Activated CD4-positive, alpha-beta T cell treated with anti-CD3 and anti-CD28 coated beads for 4 hours (primary cell): ENCODE results near the gene AQP10.
A peak's percentile ranks its signal among the peaks of the same experiment; 100 is the strongest.
"Not testable (repeated sequence)": the region's sequence is repeated elsewhere in the genome, so short reads cannot be mapped to it uniquely, and the experiment has no call there.

Experiments
- DNase-seq, 2 donors: peaks; one replicate each; pipeline ENCODE4 v3.0.0-alpha.2; 2020

AQP10 gene, protein sequence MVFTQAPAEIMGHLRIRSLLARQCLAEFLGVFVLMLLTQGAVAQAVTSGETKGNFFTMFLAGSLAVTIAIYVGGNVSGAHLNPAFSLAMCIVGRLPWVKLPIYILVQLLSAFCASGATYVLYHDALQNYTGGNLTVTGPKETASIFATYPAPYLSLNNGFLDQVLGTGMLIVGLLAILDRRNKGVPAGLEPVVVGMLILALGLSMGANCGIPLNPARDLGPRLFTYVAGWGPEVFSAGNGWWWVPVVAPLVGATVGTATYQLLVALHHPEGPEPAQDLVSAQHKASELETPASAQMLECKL

DNA sequence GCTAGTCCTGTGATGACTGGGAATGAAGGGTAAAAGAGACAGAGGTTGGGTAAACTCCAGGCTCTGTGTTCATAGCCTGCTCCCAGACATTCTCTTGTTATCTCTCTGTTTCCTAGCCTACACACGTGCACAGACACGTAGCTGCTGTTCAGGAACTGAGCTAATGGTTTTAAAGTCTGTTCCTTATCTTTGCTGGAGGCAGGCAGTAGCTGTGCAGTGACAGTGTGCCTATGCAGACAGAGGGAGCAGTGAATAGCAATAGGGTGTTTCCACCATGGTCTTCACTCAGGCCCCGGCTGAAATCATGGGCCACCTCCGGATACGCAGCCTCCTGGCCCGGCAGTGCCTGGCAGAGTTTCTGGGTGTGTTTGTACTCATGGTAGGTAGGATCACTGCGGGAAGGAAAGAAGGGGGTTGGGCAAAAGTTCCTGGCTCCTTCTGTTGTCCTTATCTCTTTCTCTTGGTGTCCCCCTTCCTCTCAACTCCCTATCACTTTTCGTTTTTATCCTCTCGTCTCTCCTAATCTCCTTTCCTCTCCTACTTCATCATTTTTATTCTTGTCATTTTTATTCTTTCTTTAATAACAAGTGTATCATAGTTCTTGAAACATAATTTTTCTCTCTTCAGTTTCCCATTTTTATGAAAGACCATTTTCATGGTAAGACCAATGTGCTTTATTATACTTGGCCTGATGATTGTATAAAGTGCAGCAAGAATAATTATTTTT lies at the start of gene AQP10:
Gene AQP10 (plus strand): TSS at position 212 of the 727 bp plus-strand sequence. CDS start 63 bp downstream, at position 275.
- no peak for DNase-seq

DNA sequence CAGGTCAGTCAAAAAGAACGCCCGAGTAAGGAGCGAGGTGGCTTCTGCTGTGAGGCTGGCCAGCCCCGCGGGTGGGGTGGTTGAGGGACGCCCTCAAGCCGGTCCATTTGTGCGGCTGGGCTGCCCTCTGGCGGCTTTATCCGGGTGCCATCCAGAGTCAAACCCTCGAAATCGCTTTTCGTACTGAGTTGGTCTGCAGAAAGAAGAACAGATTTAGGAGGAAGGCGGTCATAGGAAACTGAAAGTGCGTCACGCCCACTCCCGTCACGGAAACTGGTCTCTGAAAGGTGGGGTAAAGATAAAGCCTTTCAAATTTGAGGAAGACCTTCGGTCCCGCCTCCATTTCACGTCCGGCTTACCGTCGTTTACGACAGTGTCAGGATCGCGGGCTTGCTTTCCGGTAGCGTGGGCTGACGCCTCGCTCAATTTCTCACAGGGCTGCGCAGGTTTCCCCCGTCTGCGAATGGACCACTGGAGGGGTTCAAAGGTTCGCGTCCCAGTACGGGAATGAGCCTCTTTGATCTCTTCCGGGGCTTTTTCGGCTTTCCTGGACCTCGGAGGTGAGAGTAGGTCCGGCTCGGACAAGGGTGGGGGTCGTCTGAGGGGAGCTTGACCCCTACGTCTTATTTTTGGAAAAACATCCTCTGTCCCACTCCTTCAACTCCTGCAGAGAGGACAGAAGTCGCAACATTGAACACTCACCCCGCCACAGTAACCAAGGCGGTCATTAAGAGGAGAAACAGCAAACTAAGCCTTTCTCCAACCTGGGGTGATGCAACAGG lies 48.5 kb upstream of the AQP10 start, which contains the start of gene HAX1:
Gene HAX1 (plus strand): TSS at position 413 of the 782 bp plus-strand sequence. CDS start 95 bp downstream, at position 508.
- DNase-seq: peak; percentile 96 to 98

DNA sequence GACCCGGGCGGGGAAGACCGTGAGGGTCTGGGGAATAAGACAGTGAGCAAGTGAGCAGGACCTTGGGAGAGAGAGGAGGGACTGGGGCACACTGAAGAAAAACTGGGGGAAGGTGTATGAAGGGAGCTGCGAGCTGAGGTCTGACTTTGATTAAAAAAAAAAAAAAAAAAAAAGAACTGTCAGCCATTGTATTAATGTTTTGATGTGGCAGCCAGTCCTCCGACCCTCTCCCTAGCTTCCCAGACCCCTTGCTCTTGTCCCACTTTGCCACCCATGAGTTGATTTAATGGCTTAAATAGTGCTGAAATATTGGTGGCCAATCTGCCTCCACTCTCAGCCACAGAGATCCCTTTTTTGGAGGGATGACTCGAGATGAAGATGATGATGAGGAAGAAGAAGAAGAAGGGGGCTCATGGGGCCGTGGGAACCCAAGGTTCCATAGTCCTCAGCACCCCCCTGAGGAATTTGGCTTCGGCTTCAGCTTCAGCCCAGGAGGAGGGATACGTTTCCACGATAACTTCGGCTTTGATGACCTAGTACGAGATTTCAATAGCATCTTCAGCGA lies 47.8 kb upstream of the AQP10 start:
- no peak for DNase-seq

DNA sequence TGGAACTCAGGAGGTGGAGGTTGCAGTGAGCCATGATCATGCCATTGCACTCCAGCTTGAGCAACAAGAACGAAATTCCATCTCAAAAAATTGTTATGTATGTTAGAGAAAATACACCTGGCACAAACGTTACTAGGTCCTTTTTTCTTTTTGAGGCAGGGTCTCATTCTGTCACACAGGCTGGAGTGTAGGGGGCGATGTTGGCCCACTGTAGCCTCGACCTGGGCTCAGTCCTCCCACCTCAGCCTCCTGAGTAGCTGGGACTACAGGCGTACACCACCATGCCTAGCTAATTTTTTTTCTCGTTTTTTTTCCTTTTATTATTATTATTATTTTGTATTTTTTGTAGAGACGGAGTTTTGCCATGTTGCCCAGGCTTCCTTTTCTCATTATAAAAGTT lies 44.1 kb upstream of the AQP10 start:
- DNase-seq: peak in 1 of 2 donors; percentile 19

DNA sequence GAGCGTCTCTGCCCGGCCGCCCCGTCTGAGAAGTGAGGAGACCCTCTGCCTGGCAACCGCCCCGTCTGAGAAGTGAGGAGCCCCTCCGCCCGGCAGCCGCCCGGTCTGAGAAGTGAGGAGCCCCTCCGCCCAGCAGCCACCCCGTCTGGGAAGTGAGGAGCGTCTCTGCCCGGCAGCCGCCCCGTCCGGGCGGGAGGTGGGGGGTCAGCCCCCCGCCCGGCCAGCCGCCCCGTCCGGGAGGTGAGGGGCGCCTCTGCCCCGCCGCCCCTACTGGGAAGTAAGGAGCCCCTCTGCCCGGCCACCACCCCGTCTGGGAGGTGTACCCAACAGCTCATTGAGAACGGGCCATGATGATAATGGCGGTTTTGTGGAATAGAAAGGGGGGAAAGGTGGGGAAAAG lies 33.3 kb upstream of the AQP10 start:
- DNase-seq: not testable (repeated sequence)

DNA sequence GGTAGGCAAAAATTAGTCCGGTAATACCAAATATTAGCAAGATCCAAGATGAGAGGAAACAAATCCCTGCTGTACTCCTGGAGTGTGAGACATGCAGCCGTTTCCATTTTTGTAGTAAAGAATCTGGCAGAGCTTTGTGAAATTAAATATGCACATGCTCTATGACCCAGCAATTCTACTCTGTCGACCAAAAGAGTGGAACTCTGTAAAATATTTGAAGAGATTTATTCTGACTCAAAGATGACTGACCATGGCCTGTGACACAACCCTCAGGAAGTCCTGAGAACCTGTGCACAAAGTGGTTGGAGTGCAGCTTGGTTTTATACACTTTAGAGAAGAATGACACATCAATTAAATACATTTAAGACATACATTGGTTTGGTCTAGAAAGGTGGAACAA lies 32.2 kb upstream of the AQP10 start:
- DNase-seq: no peak

DNA sequence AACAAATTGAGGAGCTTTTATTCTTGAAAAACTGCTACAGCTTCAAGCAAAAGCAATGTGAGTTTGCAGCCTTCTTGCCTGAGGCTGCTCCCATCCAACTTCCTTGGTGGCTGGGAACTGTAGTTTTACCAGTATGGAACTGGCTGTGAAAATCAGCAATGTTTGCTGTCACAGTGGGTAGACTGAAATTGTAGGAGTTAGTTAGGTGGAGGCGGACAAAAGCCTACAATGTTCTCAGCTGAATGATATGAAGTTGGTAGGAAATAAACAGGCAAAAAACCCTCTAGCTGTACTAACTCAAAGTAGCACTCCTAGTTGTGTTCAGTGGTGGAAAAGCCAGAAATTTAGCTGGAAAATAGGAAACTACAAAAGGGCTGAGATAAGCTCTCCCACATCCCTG lies 30.0 kb upstream of the AQP10 start:
- no peak for DNase-seq

DNA sequence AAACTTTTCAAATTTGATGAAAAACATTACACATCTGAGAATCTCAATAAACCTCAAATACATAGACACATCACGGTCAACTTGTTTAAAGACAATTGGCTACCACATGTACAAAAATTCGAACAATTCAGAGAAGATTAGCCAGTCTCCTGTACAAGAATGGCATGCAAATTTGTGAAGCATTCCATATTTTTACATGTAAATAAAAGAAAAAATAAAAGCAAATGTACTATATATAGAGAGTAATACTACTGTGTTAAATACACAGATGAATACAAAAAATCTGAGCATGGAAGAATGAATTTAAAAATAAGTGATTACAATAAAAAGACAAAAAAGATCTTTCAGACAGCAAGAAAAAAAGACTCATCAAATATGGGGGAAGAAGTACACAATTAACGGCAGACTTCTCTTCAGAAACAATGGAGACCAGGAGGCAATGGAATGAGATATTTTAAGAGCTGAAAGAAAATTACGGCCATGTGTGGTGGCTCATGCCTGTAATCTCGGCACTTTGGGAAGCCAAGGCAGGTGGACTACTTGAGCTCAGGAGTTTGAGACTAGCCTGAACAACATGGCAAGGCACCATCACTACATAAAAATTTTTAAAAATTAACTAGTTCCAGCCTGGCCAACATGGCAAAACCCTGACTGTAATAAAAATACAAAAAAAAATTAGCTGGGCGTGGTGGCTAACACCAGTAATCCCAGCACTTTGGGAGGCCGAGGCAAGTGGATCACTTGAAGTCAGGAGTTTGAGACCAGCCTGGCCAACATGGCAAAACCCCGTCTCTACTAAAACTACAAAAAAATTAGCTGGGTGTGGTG lies 25.3 kb upstream of the AQP10 start:
- no peak for DNase-seq

DNA sequence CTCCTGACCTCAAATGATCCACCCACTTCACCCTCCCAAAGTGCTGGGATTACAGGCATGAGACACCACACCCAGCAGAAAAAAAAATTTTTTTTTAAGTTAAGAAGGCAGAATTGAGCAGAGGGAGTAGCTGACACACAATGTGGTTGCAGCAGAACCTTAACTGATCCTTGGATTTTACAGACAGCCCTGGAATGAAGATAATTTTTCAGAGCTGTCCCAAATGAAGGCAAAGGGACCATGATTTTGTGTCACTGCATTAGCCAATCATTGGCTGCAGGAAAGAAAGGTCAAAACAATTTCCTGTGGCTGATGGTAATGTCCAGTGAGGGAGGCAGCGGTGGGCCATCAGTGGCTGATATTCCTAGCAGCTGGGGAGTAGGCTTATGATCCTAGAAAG lies 19.3 kb upstream of the AQP10 start:
- DNase-seq: no peak

DNA sequence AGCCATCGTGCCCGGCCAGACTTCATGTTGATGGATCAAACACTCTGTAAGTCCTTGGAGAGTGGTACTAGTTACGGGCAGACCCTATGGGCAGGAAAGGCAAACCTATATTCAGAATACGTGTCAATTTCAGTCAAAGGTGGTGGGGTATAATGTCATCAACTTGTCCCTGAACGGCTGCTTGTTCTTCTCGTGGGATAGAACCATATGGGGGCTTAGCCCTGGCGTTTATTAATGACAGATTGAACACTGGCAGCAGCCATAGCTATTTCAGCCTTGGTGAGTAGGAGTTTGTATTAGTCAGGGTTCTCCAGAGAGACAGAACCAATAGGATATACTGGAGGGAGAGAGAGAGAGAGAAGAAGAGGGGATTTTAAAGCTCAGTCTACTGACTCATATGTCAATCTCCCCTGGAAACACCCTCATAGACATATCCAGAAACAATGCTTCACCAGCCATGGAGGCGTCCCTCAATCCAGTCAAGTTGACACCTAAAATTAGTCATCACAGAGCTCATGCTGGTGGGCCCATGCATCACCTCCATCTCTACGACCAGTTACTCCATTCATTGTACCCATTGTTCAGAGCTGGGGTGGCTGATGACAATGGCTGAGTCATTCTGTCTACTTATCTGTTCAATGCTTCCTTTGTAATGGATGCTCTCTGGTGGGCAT lies 16.1 kb upstream of the AQP10 start:
- DNase-seq: peak; percentile 8 to 27

DNA sequence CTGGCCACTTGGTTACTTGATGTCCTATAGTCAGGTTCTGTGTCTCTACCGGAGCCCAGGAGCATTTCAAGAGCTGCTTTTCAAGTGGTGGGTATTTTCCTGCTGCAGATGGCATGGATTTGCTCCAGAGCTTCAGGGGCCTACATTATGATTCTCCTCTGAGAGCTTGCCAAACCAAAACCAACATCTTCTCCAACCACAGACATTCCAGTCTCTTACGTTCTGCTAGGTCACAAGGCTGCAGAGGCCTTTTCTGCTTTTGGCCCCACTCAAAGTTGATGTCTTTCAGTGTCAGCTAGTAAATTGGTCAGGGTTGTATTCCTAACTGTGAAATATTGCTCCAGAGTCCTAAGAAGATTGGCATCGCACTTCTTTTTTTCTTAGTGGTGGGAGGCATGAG lies 14.7 kb upstream of the AQP10 start:
- no peak for DNase-seq

DNA sequence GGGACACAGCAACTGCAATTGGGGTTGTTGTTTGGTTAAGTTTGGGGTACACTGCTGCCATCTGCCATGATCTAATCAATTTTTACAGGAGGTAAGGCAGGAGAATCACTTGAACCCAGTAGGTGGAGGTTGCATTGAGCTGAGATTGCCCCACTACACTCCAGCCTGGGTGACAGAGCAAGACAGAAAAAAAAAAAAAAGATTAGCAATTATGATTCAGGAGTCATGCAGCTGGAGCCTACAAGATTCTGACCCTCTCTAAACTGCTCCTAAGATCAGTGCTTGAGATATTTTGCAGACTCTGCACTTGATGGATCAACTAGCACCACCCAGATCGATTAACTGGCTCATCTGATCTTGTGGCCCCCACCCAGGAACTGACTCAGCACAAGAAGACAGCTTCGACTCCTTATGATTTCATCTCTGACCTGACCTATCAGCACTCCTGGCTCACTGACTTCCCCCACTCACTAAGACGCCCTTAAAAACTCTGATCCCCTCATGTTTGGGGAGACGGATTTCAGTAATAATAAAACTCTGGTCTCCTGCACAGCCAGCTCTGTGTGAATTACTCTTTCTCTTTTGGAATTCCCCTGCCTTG lies 13.1 kb upstream of the AQP10 start:
- not testable (repeated sequence) for DNase-seq

DNA sequence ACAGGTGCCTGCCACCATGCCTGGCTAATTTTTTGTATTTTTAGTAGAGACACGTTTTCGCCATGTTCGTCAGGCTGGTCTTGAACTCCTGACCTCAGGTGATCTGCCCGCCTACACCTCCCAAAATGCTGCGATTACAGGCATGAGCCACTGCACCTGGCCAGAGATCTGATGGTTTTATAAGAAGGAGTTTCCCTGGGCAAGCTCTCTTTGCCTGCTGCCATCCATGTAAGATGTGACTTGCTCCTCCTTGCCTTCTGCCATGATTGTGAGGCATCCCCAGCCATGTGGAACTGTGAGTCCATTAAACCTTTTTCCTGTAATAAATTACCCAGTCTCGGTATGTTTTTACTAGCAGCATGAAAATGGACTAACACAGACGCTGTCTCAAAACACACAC lies 11.8 kb upstream of the AQP10 start:
- not testable (repeated sequence) for DNase-seq

DNA sequence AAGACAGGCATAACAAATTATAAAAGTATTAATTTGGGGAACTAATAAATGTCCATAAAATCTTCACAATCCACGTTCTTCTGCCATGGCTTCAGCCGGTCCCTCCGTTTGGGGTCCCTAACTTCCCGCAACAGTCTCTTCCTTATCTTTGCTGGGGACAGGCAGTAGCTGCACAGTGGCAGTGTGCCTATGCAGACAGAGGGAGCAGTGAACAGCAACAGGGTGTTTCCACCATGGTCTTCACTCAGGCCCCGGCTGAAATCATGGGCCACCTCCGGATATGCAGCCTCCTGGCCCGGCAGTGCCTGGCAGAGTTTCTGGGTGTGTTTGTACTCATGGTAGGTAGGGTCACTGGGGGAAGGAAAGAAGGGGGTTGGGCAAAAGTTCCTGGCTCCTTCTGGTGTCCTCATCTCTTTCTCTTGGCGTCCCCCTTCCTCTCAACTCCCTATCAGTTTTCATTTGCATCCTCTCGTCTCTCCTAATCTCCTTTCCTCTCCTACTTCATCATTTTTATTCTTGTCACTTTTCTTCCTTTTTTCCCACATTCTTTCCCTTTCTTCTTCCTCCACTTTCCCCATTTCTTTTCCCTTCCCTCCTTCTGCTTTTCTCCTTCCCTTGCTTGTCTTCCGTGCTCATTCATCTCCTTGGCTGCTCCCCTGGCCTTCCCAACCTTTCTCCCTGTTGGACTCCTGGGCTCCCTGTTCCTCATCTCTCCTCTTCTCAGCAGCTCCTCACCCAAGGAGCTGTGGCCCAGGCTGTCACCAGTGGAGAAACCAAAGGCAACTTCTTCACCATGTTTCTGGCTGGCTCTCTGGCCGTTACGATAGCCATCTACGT lies 8.4 kb upstream of the AQP10 start:
- DNase-seq: not testable (repeated sequence)

DNA sequence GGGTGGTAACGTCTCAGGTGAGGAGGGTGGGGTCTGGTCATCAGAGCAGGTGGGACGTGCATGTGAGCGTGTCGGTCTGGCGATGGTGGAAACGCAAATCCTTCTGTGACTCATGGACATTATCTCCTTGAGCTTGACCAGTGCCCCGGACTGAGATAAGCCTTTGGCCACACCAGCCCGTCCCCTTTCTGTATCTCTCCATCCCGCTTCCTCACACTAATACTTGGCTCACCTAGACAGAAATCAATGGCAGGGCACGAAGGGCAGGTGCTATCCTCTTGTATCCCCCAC lies 7.9 kb upstream of the AQP10 start:
- DNase-seq: no peak

DNA sequence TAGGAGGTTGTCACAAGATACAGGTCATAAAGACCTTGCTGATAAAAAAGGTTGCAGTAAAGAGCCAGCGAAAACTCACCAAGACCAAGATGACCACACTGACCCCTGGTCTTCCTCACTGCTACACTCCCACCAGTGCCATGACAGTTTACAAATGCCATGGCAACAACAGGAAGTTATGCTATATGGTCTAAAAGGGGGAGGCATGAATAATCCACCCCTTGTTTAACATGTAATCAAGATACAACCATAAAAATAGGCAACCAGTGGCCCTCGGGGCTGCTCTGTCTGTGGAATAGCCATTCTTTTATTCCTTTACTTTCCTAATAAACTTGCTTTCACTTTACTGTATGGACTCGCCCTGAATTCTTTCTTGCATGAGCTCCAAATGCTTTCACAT lies 6.7 kb upstream of the AQP10 start:
- not testable (repeated sequence) for DNase-seq

DNA sequence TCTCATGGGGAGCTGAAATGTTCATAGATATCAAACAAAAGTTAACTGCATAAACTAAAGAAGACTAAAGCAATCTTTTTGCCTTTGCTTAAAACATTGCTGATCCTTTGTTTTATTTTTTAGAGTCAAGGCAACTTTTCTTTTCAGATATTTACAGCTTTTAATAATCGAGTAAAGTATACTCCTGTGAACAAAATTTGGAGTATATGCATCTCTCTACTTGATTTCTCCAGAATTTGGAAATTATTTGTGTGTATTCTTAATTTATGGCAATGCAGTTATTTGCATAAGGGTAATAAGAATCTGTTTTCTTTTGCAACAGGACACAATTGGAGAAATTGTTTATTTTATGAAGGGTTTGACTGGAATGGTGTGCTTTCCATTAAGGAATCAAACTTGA lies 4.2 kb upstream of the AQP10 start:
- no peak for DNase-seq

DNA sequence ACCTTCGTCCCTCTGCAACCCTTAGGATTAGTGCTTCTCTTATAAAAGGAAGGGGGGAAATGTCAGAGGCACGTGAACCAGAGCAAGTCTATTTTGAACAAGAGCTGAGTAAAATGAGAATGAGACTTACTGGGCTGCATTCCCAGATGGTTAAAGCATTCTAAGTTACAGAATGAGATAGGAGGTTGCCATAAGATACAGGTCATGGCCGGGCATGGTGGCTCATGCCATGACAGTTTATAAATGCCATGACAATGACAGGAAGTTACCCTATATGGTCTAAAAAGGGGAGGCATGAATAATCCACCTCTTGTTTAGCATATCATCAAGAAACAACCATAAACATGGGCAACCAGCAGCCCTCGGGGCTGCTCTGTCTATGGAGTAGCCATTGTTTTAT lies 2.5 kb upstream of the AQP10 start:
- no peak for DNase-seq

DNA sequence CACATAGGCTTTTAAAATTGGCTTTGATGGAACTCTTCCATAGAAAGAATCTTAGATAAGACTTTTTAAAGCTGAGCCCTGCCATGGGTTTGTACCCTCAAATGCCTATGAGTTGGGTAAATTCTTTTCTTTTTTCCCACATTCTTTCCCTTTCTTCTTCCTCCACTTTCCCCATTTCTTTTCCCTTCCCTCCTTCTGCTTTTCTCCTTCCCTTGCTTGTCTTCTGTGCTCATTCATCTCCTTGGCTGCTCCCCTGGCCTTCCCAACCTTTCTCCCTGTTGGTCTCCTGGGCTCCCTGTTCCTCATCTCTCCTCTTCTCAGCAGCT lies 679 bp downstream of the AQP10 start:
- DNase-seq: not testable (repeated sequence)

DNA sequence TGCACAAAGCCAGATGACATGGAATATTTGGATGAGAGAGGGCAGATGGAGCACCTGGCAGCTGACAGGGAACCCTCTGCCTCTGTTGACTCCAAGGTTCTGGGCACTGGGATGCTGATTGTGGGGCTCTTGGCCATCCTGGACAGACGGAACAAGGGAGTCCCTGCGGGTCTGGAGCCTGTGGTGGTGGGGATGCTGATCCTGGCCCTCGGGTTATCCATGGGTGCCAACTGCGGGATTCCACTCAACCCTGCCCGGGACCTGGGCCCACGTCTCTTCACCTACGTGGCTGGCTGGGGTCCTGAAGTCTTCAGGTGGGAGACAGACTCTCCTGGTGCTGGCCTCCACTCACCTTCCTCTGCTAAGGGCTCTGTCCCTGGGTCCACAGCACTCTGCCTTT lies 2.6 kb downstream of the AQP10 start:
- no peak for DNase-seq

DNA sequence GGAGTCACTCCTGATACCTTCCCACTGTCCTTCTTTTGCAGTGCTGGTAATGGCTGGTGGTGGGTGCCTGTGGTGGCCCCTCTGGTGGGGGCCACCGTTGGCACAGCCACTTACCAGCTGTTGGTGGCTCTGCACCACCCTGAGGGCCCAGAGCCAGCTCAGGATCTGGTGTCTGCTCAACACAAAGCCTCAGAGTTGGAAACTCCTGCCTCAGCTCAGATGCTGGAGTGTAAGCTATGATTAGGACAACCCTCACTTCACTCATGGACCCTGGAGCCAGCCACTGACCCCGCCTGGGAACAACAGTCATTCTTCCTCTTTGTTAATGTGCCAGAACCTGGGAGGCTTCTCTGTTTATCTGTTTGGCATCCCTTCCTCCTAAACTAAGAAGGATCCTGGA lies 3.3 kb downstream of the AQP10 start:
- DNase-seq: no peak
